HCT116 (cell line): ENCODE data around the gene PDGFD. TPM values are rescaled to one million over a fixed set of nuclear protein-coding genes. Genes with fewer than 3 reads are reported as not detected.

Source experiments
- ATAC-seq: fragments of 200-7000 bp; cut with Tn5 transposase; 2 replicates; pipeline ENCODE4 v1.9.1; 2020; ENCODE audit warnings: mild to moderate bottlenecking, moderate library complexity
- BruUV-seq: library from RNA; stranded (reverse); fragments of 400-500 nt; replicated peaks from 2 replicates; lab custom pipeline; 2021; lab: Mats Ljungman, UMichigan
- CTCF ChIA-PET: fragments of 300-600 bp; sonication (Branson Sonifier 250); formaldehyde crosslinking; loops from one replicate; lab custom pipeline; 2021; ENCODE audit warnings: antibody characterized with exemption; lab: Charles Lee
- POLR2A ChIA-PET: fragments of 300-600, 350-600 bp; sonication (Branson Sonifier 250); formaldehyde crosslinking; loops from one replicate; lab custom pipeline; 2021; ENCODE audit warnings: antibody characterized with exemption; lab: Charles Lee
- RAD21 ChIA-PET, 2 experiments: fragments of 300-600 bp; sonication (Branson Sonifier 250); formaldehyde crosslinking; loops; one replicate each; lab custom pipeline; 2023; ENCODE audit warnings: low total read pairs in 2 of 2; ENCODE audit not compliant: uncharacterized antibody in 2 of 2, unreplicated experiment in 2 of 2, low non-redundant PET in 1 of 2; lab: Charles Lee
- DNase-seq: peaks from one replicate; pipeline ENCODE4 v3.0.0-alpha.2; 2010; ENCODE audit warnings: low read depth, low spot score
- H2AFZ ChIP-seq: fragments of 200-600 bp; shearing (Covaris generic), sonication (generic); 2 replicates; pipeline ENCODE4 v1.6.1; 2017; ENCODE audit warnings: low read depth, mixed run types, mixed read lengths, antibody characterized with exemption, low read length; ENCODE audit not compliant: poor library complexity, severe bottlenecking
- H3K27ac ChIP-seq: 2 replicates; pipeline ENCODE4 v1.5.1; 2012; ENCODE audit warnings: low read depth, low read length
- H3K27me3 ChIP-seq: fragments of 200-600 bp; sonication (generic); 2 replicates; pipeline ENCODE4 v1.6.1; 2016; ENCODE audit warnings: mixed run types, low read length, mixed read lengths; ENCODE audit not compliant: insufficient read depth
- H3K36me3 ChIP-seq, 2 experiments: fragments of 200-500 bp in 1 of 2; fragments of 200-600 bp in 1 of 2; sonication (Bioruptor generic) in 1 of 2; sonication (generic) in 1 of 2; 2 replicates each; pipeline versions ENCODE4 v1.5.1 to v1.6.1; 2014 to 2016; ENCODE audit warnings: low read length in 2 of 2, inconsistent platforms in 1 of 2, mixed read lengths in 1 of 2, mixed run types in 1 of 2; ENCODE audit not compliant: insufficient read depth in 2 of 2, control insufficient read depth in 1 of 2
- H3K4me1 ChIP-seq, 2 experiments: fragments of 200-600 bp in 1 of 2; sonication (generic) in 1 of 2; 2 replicates each; pipeline versions ENCODE4 v1.5.1 to v1.6.1; 2012 to 2017; ENCODE audit warnings: low read length in 2 of 2, inconsistent platforms in 1 of 2, mild to moderate bottlenecking in 1 of 2, mixed read lengths in 1 of 2, mixed run types in 1 of 2, moderate library complexity in 1 of 2; ENCODE audit not compliant: insufficient read depth in 2 of 2, control insufficient read depth in 1 of 2
- H3K4me2 ChIP-seq: fragments of 200-600 bp; sonication (generic); 2 replicates; pipeline ENCODE4 v1.6.1; 2017; ENCODE audit warnings: mixed run types, low read length, mixed read lengths
- H3K4me3 ChIP-seq, 2 experiments: fragments of 200-600 bp in 1 of 2; sonication (generic) in 1 of 2; replicated peaks in 1 of 2; 2 replicates each; pipeline ENCODE4 v1.5.1; 2011 to 2016; ENCODE audit warnings: low read length in 2 of 2, control low read depth in 1 of 2, low read depth in 1 of 2, mild to moderate bottlenecking in 1 of 2, mixed read lengths in 1 of 2, mixed run types in 1 of 2
- H3K79me2 ChIP-seq: fragments of 200-600 bp; sonication (generic); 2 replicates; pipeline ENCODE4 v1.6.1; 2017; ENCODE audit warnings: mild to moderate bottlenecking, mixed run types, low read length, moderate library complexity, mixed read lengths; ENCODE audit not compliant: insufficient read depth
- H3K9ac ChIP-seq: fragments of 200-600 bp; sonication (generic); 2 replicates; pipeline ENCODE4 v1.6.1; 2016; ENCODE audit warnings: low read length, mixed read lengths
- H3K9me2 ChIP-seq: fragments of 200-600 bp; sonication (generic), shearing (Covaris generic); 2 replicates; pipeline ENCODE4 v1.6.1; 2017; ENCODE audit warnings: mixed run types, mild to moderate bottlenecking, moderate library complexity; ENCODE audit not compliant: insufficient read depth
- H3K9me3 ChIP-seq, 2 experiments: fragments of 200-500 bp in 1 of 2; fragments of 200-600 bp in 1 of 2; sonication (Bioruptor generic) in 1 of 2; sonication (generic) in 1 of 2; 2 replicates each; pipeline ENCODE4 v1.6.1; 2014 to 2017; ENCODE audit warnings: low read length in 2 of 2, mixed read lengths in 2 of 2, inconsistent platforms in 1 of 2, low read depth in 1 of 2, mild to moderate bottlenecking in 1 of 2, mixed run types in 1 of 2, moderate library complexity in 1 of 2; ENCODE audit not compliant: control insufficient read depth in 1 of 2, insufficient read depth in 1 of 2
- H4K20me1 ChIP-seq: fragments of 200-600 bp; sonication (generic), shearing (Covaris generic); 2 replicates; pipeline ENCODE4 v1.6.1; 2017; ENCODE audit warnings: mixed run types, mild to moderate bottlenecking, moderate library complexity; ENCODE audit not compliant: insufficient read depth
- CBX3 ChIP-seq: IDR thresholded peaks from 2 replicates; pipeline ENCODE4 v1.6.1; 2012; ENCODE audit warnings: low read depth
- EGR1 ChIP-seq: IDR thresholded peaks from 2 replicates; pipeline ENCODE4 v1.6.1; 2012; ENCODE audit warnings: low read depth
- ELF1 ChIP-seq: IDR thresholded peaks from 2 replicates; pipeline ENCODE4 v1.6.1; 2012; ENCODE audit warnings: low read depth, borderline replicate concordance
- EZH2phosphoT487 ChIP-seq: fragments of 200-600 bp; IDR thresholded peaks from 2 replicates; pipeline ENCODE4 v1.6.1; 2018; ENCODE audit warnings: antibody characterized with exemption, borderline replicate concordance
- FOSL1 ChIP-seq: IDR thresholded peaks from 2 replicates; pipeline ENCODE4 v1.6.1; 2012; ENCODE audit warnings: low read depth
- TCF7L2 ChIP-seq: IDR thresholded peaks from 2 replicates; pipeline ENCODE4 v1.7.0; 2011; ENCODE audit warnings: borderline replicate concordance, inconsistent platforms; ENCODE audit not compliant: insufficient read depth, insufficient read length; ENCODE audit errors: extremely low read depth
- ZFX ChIP-seq: fragments of 450-650 bp; IDR thresholded peaks from 2 replicates; pipeline ENCODE4 v1.6.1; 2017
- intact Hi-C: fragments of 100-400 bp; cut with micrococcal nuclease; formaldehyde crosslinking; loops from 2 replicates; pipeline ENCODE4 v1.10.0; 2022
- total RNA-seq: library from RNA; stranded (reverse); gene quantifications from one replicate; pipeline ENCODE4 v1.2.1, GENCODE V29; 2021; ENCODE audit not compliant: unreplicated experiment
- TF ChIP-seq, protein P1 (sequence below): IDR thresholded peaks from 2 replicates; pipeline ENCODE4 v1.6.1; 2012
- TF ChIP-seq, protein P2 (sequence below): IDR thresholded peaks from 2 replicates; pipeline ENCODE4 v1.6.1; 2012; ENCODE audit warnings: low read depth

PDGFD gene
- total RNA-seq, 1 experiment from 2014 or later: 0.34 TPM

DNA sequence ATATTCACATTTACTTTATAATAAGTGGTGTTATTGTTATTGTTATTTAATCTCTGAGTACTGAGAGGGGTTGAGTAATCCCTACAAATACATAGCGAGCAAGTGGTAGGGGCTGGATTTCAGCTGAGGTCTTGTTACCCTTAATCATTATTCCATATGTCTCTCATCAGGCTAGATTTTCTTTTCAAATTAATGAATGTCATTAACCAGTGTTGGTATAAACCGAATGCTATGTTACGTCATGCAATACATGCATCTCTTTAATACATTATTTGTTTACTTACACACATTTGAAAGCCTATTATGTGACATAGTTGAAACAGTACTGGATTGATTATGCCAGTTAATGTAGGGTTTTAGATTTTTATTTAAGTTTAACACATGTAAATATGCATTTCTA is 18.9 kb downstream of the PDGFD start:
- Histone ChIP-seq H3K4me1 (no peaks in the 10 kb centered on the region), H3K9ac (no peak overlapping the region), H4K20me1 (no peaks in the 10 kb centered on the region), H3K9me3 (no peaks in the 10 kb centered on the region), H3K27ac (no peak overlapping the region), H3K9me2 (no peaks in the 10 kb centered on the region), H3K27me3 (no peaks in the 10 kb centered on the region), H3K36me3 (no peaks in the 10 kb centered on the region), H3K4me2 (no peak overlapping the region), H2AFZ (no peak overlapping the region), H3K4me3 (no peak overlapping the region), H3K79me2 (no peaks in the 10 kb centered on the region)
- no peak for TF ChIP-seq CBX3
- TF ChIP-seq ELF1: no peak
- TF ChIP-seq EGR1: no peak
- TF ChIP-seq, protein P1, sequence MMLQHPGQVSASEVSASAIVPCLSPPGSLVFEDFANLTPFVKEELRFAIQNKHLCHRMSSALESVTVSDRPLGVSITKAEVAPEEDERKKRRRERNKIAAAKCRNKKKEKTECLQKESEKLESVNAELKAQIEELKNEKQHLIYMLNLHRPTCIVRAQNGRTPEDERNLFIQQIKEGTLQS: no peak
- no peak for TF ChIP-seq ZFX
- TF ChIP-seq FOSL1: no peak
- TF ChIP-seq EZH2phosphoT487: no peak
- TF ChIP-seq TCF7L2: no peak
- TF ChIP-seq, protein P2, sequence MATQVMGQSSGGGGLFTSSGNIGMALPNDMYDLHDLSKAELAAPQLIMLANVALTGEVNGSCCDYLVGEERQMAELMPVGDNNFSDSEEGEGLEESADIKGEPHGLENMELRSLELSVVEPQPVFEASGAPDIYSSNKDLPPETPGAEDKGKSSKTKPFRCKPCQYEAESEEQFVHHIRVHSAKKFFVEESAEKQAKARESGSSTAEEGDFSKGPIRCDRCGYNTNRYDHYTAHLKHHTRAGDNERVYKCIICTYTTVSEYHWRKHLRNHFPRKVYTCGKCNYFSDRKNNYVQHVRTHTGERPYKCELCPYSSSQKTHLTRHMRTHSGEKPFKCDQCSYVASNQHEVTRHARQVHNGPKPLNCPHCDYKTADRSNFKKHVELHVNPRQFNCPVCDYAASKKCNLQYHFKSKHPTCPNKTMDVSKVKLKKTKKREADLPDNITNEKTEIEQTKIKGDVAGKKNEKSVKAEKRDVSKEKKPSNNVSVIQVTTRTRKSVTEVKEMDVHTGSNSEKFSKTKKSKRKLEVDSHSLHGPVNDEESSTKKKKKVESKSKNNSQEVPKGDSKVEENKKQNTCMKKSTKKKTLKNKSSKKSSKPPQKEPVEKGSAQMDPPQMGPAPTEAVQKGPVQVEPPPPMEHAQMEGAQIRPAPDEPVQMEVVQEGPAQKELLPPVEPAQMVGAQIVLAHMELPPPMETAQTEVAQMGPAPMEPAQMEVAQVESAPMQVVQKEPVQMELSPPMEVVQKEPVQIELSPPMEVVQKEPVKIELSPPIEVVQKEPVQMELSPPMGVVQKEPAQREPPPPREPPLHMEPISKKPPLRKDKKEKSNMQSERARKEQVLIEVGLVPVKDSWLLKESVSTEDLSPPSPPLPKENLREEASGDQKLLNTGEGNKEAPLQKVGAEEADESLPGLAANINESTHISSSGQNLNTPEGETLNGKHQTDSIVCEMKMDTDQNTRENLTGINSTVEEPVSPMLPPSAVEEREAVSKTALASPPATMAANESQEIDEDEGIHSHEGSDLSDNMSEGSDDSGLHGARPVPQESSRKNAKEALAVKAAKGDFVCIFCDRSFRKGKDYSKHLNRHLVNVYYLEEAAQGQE: no peak
- no TSS peak for BruUV-seq
- intact Hi-C loops: no loop called here
- DNase-seq (no peak), ATAC-seq (no peak)
- ChIA-PET POLR2A (no interaction called here), RAD21 (no interaction called here), CTCF (no interaction called here)
